Renal cortical epithelial cell (primary cell): ENCODE measurements around the gene ACTMAP. TPM values are rescaled to one million over a fixed set of nuclear protein-coding genes. Genes with fewer than 3 reads are reported as not detected.
"Not testable (repeated sequence)": the region's sequence is repeated elsewhere in the genome, so short reads cannot be mapped to it uniquely, and the experiment has no call there.

ENCODE experiments used
- DNase-seq: peaks from one replicate; pipeline ENCODE4 v3.0.0-alpha.2; 2011; ENCODE audit warnings: low read depth
- total RNA-seq: library from RNA; depleted of rRNA; stranded (reverse); fragments of >200 nt; gene quantifications from 2 replicates; pipeline ENCODE4 v1.2.3, GENCODE V29; 2014

The ACTMAP gene
- total RNA-seq, 1 donor from 2014 or later = 4.5 TPM

GRCh38 chr19:40776364-40776763 lies 26.1 kb upstream of the ACTMAP start:
- no peak for DNase-seq

- DNase-seq = no peak
Observed at GRCh38 chr19:40775632-40776022, 25.4 kb upstream of the ACTMAP start.

- DNase-seq = no peak
Observed at GRCh38 chr19:40774916-40775631, 24.8 kb upstream of the ACTMAP start, which contains the start of gene MIA. Gene MIA (plus strand): TSS chr19:40775521. CDS start chr19:40775543, 22 bp downstream.

GRCh38 chr19:40771101-40771862 lies 21.0 kb upstream of the ACTMAP start:
- DNase-seq = not testable (repeated sequence)

GRCh38 chr19:40768869-40769268 lies 18.6 kb upstream of the ACTMAP start:
- no peak for DNase-seq

- not testable (repeated sequence) for DNase-seq
Observed at GRCh38 chr19:40766385-40766784, 16.1 kb upstream of the ACTMAP start.

GRCh38 chr19:40763963-40764362 lies 13.7 kb upstream of the ACTMAP start:
- no peak for DNase-seq

- DNase-seq = no peak
Observed at GRCh38 chr19:40763526-40763925, 13.2 kb upstream of the ACTMAP start.

GRCh38 chr19:40762754-40763470 lies 12.6 kb upstream of the ACTMAP start:
- DNase-seq = no peak

- no peak for DNase-seq
Observed at GRCh38 chr19:40759352-40759751, 9.1 kb upstream of the ACTMAP start.

- no peak for DNase-seq
Observed at GRCh38 chr19:40758491-40758890, 8.2 kb upstream of the ACTMAP start.

GRCh38 chr19:40756502-40757110 lies 6.3 kb upstream of the ACTMAP start:
- no peak for DNase-seq

- DNase-seq = no peak
Observed at GRCh38 chr19:40755791-40756190, 5.5 kb upstream of the ACTMAP start.

- DNase-seq = no peak
Observed at GRCh38 chr19:40755248-40755624, 5.0 kb upstream of the ACTMAP start.

GRCh38 chr19:40754611-40755247 lies 4.5 kb upstream of the ACTMAP start:
- peak; percentile 44 for DNase-seq

GRCh38 chr19:40752257-40752781 lies 2.0 kb upstream of the ACTMAP start:
- no peak for DNase-seq

GRCh38 chr19:40750874-40751537 lies 729 bp upstream of the ACTMAP start, which contains the start of gene SNRPA:
Gene SNRPA (plus strand): TSS chr19:40751203. CDS start chr19:40751409, 206 bp downstream.
- DNase-seq = peak; percentile 94

GRCh38 chr19:40747536-40747935 lies 2.7 kb downstream of the ACTMAP start:
- no peak for DNase-seq

- DNase-seq = peak; percentile 77
Observed at GRCh38 chr19:40745402-40745780, 4.9 kb downstream of the ACTMAP start.

- no peak for DNase-seq
Observed at GRCh38 chr19:40744554-40745401, 5.5 kb downstream of the ACTMAP start.
